Transverse colon (tissue), 4 donors: ENCODE data around the gene KLHDC7B.

ENCODE experiments used
- EP300 ChIP-seq: sonication (generic); formaldehyde crosslinking; IDR thresholded peaks from one replicate; pipeline ENCODE4 v1.6.1; 2017; ENCODE audit warnings: antibody characterized with exemption, low read depth
- POLR2A ChIP-seq: fragments of 450-650 bp; IDR thresholded peaks from one replicate; pipeline ENCODE4 v1.6.1; 2016; ENCODE audit warnings: antibody characterized with exemption, mild to moderate bottlenecking, moderate library complexity
- POLR2AphosphoS5 ChIP-seq, 3 donors: sonication (generic); formaldehyde crosslinking; IDR thresholded peaks; one replicate each; pipeline ENCODE4 v1.6.1; 2016; ENCODE audit warnings: antibody characterized with exemption in 3 of 3
- TF ChIP-seq, protein P1 (sequence below), 5 experiments: fragments of 200-600 bp in 3 of 5; fragments of 450-650 bp in 2 of 5; sonication (generic) in 3 of 5; IDR thresholded peaks; 1 replicate in 2 of 5; 2 replicates in 3 of 5; pipeline ENCODE4 v1.5.1; 2016 to 2017; ENCODE audit warnings: antibody characterized with exemption in 5 of 5, inconsistent platforms in 3 of 5, mild to moderate bottlenecking in 2 of 5, moderate library complexity in 1 of 5

DNA sequence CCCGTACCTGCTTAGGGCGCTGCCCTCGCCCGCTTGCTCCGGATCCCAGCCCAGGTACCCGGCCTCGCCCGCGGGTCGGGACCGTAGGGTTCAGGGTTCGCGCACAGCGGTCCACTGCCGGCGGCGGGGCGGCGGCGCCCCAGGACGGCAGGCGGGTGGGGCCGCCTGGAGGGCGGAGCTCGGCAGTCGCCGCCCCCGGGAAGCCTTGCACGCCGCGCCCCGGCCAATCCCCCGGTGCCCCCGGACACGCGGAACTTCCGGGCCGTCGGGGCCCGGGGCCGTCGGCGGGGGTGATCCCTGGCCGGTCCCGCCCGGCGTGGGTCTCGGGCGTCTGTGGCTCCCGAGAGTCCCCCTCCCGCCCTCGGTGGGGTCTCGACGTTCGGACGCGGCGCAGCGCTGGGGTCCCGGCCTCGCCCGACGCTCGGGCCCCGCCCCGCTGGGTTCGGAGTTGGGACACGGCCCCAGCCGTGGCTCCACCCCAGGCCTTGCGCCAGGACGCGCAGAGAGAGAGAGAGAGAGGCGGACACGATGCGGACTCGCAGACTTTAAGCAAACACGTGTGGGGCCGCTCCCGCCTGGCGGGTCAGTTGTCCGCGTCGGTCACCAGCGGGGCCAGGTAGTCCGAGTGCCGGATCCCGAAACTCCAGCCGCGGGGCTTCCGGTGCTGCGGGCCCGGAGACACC, 15.7 kb upstream of the KLHDC7B start, which contains the start of gene TYMP:
- TF ChIP-seq, protein P1, sequence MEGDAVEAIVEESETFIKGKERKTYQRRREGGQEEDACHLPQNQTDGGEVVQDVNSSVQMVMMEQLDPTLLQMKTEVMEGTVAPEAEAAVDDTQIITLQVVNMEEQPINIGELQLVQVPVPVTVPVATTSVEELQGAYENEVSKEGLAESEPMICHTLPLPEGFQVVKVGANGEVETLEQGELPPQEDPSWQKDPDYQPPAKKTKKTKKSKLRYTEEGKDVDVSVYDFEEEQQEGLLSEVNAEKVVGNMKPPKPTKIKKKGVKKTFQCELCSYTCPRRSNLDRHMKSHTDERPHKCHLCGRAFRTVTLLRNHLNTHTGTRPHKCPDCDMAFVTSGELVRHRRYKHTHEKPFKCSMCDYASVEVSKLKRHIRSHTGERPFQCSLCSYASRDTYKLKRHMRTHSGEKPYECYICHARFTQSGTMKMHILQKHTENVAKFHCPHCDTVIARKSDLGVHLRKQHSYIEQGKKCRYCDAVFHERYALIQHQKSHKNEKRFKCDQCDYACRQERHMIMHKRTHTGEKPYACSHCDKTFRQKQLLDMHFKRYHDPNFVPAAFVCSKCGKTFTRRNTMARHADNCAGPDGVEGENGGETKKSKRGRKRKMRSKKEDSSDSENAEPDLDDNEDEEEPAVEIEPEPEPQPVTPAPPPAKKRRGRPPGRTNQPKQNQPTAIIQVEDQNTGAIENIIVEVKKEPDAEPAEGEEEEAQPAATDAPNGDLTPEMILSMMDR (IDR thresholded peaks at IDR 0.05): no peak
- TF ChIP-seq POLR2A: peak; percentile 75
- TF ChIP-seq POLR2AphosphoS5 (IDR thresholded peaks at IDR 0.05): peak; percentile 76 to 93 (median 90)
- no peak for TF ChIP-seq EP300
